GM20000 (cell line): Measurements from ENCODE around the gene DHRS4.

Experiments
- DNase-seq: peaks from one replicate; pipeline ENCODE4 v3.0.0; 2012; ENCODE audit warnings: low spot score
- TF ChIP-seq, protein P1 (sequence below): IDR thresholded peaks from 2 replicates; pipeline ENCODE4 v1.5.1; 2012; ENCODE audit warnings: mild to moderate bottlenecking, control low read depth; ENCODE audit errors: extremely low read depth, missing control alignments

Gene DHRS4

DNA sequence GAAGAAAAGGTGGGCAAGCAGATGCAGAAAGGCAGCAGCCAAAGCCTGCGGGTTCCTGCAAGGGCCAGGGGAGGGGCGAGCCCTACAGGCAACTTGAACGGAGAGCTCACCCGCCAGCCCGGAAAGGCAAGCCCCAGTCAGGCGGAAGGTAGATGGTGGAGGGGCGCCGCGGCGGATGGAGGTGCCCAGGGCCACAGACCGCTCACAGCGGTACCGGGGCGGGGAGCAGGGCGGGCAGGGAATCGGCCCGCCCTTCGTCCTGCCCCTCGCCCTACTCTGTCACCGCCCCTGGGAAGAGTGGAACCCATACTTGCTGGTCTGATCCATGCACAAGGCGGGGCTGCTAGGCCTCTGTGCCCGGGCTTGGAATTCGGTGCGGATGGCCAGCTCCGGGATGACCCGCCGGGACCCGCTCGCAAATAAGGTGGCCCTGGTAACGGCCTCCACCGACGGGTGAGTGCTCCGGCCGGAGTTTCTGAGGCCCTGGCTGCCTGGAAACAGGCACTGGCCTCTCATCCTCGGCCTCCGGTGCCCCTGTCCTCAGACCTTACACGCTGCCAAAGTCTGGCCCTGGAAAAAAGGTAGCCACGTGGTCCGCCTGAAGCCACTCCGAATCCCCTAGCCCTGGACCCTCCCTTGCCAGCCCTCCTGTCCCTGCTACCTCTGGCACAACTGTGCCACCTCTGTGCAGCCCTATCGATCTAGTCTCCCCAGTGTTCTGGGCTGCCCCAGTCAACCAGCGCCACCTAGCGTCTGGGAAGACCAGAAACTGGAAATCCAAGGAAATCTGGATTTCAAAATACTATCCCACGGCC, at the start of gene DHRS4:
Gene DHRS4, plus strand, starts transcription at position 307 of the 815 bp plus-strand sequence. Its CDS starts 19 bp downstream, at position 326.
- DNase-seq, result peak; percentile 84
- TF ChIP-seq, protein P1, sequence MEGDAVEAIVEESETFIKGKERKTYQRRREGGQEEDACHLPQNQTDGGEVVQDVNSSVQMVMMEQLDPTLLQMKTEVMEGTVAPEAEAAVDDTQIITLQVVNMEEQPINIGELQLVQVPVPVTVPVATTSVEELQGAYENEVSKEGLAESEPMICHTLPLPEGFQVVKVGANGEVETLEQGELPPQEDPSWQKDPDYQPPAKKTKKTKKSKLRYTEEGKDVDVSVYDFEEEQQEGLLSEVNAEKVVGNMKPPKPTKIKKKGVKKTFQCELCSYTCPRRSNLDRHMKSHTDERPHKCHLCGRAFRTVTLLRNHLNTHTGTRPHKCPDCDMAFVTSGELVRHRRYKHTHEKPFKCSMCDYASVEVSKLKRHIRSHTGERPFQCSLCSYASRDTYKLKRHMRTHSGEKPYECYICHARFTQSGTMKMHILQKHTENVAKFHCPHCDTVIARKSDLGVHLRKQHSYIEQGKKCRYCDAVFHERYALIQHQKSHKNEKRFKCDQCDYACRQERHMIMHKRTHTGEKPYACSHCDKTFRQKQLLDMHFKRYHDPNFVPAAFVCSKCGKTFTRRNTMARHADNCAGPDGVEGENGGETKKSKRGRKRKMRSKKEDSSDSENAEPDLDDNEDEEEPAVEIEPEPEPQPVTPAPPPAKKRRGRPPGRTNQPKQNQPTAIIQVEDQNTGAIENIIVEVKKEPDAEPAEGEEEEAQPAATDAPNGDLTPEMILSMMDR, result peak; percentile 86

DNA sequence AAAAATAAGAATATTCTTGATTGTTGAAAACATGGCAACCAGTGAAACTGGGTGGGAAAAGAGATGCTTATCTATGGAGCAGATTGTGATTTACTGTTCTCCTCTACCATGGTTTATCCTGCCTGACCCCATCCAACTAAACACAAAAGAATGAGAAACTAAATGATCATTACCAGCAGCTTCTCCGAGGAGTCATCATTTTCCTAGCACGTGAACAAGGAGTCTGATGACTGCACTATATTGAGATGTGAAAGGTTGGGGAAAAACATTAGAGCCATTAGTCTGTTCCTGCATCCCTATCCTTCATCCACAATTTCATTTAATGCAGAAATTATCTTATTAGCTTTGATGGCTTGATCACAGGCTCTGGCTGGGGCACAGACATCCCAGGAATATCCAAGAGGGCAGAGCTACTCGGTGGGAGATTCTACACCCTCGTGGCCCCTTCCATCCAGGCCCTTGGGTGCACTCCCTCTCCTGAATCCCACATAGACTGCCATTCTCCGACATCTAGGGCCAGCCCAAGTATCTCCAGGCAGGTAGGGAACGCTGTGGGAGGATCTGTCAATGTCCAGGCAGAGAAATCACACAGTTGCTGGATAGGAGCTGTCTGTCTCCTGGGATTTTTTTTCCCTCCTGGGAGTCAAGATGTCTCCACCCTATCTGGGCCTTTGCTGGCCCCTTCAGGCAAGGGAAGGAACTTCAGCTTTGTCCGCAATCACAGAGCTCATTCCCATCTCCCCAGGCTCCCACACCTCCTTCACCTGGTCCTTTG, 43.3 kb upstream of the DHRS4 start:
- TF ChIP-seq, protein P1, result peak; percentile 62
- peak; percentile 72 for DNase-seq

DNA sequence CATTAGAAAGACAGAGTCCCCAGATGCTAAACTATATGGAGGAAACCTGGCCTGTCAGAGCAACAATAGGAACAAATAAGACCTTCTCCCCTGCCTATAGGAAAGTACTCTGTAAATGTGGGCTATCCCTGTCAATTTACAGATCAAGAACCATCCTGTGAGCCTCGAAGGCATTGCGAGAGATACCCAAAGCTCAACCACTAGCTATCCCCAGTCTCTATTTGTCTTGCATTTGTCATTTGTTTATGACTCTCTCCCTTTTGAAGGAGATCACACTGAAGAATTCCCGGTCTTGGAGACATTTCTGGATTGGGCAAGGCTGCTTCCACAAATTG, 42.7 kb upstream of the DHRS4 start:
- TF ChIP-seq, protein P1, result no peak
- DNase-seq, result no peak

DNA sequence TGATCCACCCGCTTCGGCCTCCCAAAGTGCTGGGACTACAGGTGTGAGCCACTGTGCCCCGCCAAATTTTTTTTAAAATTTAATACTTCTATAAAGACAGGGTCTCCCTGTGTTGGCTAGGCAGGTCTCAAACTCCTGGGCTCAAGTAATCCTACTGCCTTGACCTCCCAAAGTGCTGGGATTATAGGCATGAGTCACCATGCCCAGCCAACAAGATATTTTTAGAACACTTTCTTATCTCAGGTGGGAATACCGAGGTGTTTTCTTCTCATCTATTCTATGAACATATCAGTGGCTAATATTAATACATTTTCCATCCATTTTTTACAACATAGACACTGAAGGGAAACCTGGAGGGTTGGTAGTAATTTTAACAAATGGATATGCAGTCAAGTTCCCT, 38.0 kb upstream of the DHRS4 start:
- TF ChIP-seq, protein P1, result no peak
- DNase-seq, result no peak

DNA sequence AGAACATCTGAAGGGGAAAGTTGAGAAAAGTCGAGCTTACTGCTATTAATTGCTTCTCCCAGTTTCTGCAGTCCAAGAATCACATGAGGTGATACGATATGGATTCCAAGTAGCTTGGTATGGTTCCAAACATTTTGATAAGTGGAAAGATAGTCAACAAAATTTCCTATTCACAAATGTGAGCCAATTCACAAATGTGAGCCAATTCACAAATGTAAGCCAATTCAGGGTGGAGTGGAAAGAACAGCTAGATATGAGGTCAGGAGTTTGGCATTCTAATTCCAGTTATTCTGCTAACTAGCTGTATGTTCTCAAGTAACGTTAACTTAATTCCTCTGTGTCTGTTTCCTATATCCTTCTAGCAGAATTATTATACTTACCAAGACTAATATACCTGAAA, 37.6 kb upstream of the DHRS4 start:
- no peak for DNase-seq
- TF ChIP-seq, protein P1, result no peak

DNA sequence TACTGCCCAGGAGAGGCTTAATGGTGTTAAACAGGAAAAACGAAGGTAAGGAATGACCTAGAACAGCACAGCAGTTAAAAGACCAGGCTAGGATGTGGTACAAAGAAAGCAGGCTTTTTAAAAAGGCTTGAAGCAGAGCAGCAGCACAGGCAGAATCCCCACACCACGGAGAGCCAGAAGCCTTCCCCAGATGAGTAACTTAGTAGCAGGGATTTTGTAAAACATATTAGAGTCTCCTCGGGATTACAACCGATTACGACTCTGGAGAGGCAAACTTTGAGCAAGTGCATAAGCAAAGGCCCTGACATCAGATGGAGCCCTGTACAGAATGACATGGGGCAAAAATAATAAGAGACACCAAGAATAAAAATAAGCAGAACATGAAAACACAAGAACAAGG, 37.1 kb upstream of the DHRS4 start:
- TF ChIP-seq, protein P1, result no peak
- DNase-seq, result no peak

DNA sequence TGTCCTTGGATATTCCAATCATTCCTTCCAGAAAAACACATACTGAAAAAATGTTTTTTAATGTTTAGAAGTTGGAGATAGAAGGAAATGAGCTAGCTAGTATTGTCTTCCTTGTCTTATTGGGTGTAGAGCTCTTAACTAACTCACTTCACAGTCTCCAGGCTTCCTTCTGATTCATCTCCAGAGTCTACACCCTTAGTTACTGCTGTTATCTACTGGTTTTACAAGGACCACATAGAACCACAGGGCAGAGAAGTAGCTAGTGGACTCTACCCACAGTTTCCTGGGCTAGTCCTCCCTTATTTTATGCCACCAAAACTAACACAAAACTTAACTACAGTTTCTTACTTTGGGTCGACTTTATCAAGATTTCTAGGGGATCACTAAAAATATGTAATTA, 31.0 kb upstream of the DHRS4 start:
- TF ChIP-seq, protein P1, result no peak
- no peak for DNase-seq
